Posterior vena cava (tissue), 2 donors: ENCODE measurements around the gene PDE5A. TPM values are rescaled to one million over a fixed set of nuclear protein-coding genes. Genes with fewer than 3 reads are reported as not detected.
A peak's percentile ranks its signal among the peaks of the same experiment; 100 is the strongest.
"Not testable (repeated sequence)": the region's sequence is repeated elsewhere in the genome, so short reads cannot be mapped to it uniquely, and the experiment has no call there.

ENCODE experiments used
- DNase-seq: peaks from one replicate; pipeline ENCODE4 v3.0.0-alpha.2; 2020; ENCODE audit warnings: low spot score
- intact Hi-C, 2 donors: fragments of 100-400 bp; cut with DNase I; formaldehyde crosslinking; loops; one replicate each; pipeline versions ENCODE4 v1.14.1 to v1.14.2; 2022 to 2023
- total RNA-seq, 2 donors: library from RNA; stranded (reverse); fragmentation: NEBNext Ultra II Directional; extraction: Animal tissue kit (Norgen Biotek cat#: 25700); gene quantifications; one replicate each; pipeline ENCODE4 v1.2.1, GENCODE V29; 2021
- donor health status: DM: yes; HTN: yes; CAD: no.
- donor health status: DM: yes; HTN: yes; CAD: no.

The PDE5A gene
- total RNA-seq, 2 donors from 2014 or later, result 80.4 to 87.1 TPM

DNA sequence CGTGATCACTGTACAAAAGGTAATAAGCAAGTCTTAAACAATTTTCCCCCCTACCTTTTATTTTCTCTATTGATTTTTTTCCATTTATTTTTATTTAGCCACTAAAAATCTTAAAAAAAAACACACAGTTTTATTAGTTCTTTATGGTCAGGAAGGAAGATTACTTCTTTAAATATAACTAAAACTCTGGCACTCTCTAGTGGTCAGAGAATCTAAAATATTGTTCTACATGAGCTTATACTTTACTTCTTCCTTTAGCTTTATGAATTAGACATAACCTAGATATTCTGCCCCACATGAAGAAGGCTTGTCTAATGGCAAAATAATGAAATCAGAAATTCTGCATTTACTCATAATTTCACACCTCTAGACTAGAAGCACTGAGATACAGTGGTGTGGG lies 135.2 kb downstream of the PDE5A start:
- no peak for DNase-seq
- intact Hi-C loops, result no loop called here

GRCh38 chr4:119490335-119490734 lies 138.3 kb downstream of the PDE5A start:
- intact Hi-C loops, result no loop called here
- DNase-seq, result no peak

DNA sequence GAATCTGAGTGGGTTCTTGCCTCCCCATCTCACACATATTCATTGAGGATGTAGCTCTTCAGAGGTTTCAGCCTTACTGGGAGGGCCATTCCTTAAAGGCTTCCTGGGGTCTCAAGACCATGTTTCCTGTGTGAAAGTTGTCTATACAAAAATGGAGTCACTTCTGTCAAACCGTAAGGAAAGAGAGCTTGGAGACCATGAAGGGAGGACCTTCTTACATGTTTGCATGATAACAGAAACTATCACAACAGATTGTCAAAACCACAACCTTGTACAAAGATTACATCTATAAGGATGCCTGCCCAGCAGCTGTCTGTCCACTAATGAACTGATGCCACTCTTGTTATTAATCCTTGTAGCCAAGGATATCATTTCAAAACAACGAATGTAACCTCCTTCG lies 139.3 kb downstream of the PDE5A start:
- no peak for DNase-seq
- intact Hi-C loops, result no loop called here

GRCh38 chr4:119480331-119480730 lies 148.3 kb downstream of the PDE5A start:
- no peak for DNase-seq

DNA sequence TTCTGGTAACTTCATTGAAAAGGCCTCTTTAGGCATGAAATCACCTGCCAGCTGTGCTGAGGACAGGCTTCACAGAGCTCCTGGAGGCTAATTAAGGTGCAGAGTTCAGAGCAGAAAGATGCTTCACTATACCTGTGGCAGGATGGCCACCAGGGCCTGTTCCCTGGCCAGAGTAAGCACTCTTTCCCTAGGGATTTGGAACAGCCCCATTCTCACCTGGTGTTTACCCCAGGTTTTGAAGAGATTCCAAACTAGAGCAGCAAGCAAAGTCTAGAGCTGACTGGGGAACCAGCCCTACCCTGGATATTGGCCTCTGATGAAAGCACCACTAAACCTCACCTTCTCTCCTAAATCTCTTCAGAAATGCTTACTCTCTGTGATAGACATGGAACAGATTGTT lies 148.8 kb downstream of the PDE5A start:
- intact Hi-C loops, result loop anchor here in 1 of 2 donors (5.0 kb wide), 1 partner anchor 1532 kb away; no protein-coding TSS in a partner anchor

More at GRCh38 chr4:119480331-119480730, 148.3 kb downstream of the PDE5A start:
- intact Hi-C loops, result no loop called here

GRCh38 chr4:119479180-119479808 lies 149.3 kb downstream of the PDE5A start:
- intact Hi-C loops, result loop anchor here in 1 of 2 donors (5.0 kb wide), 1 partner anchor 1533 kb away; no protein-coding TSS in a partner anchor
- DNase-seq, result no peak

More for the DNA sequence above, 148.8 kb downstream of the PDE5A start:
- no peak for DNase-seq

- DNase-seq, result no peak
- intact Hi-C loops, result loop anchor here in 1 of 2 donors (5.0 kb wide), 1 partner anchor 1534 kb away; no protein-coding TSS in a partner anchor
These were observed 150.0 kb downstream of the PDE5A start for GRCh38 chr4:119478446-119479179.

- DNase-seq, result no peak
- intact Hi-C loops, result loop anchor here in 1 of 2 donors (5.0 kb wide), 1 partner anchor 1535 kb away; no protein-coding TSS in a partner anchor
These were observed 151.1 kb downstream of the PDE5A start for GRCh38 chr4:119477412-119478053.

- no peak for DNase-seq
- intact Hi-C loops, result no loop called here
These were observed 157.3 kb downstream of the PDE5A start for GRCh38 chr4:119471259-119471658.

- intact Hi-C loops, DNase-seq: not testable (repeated sequence)
These were observed 157.9 kb downstream of the PDE5A start for GRCh38 chr4:119470737-119471063.

DNA sequence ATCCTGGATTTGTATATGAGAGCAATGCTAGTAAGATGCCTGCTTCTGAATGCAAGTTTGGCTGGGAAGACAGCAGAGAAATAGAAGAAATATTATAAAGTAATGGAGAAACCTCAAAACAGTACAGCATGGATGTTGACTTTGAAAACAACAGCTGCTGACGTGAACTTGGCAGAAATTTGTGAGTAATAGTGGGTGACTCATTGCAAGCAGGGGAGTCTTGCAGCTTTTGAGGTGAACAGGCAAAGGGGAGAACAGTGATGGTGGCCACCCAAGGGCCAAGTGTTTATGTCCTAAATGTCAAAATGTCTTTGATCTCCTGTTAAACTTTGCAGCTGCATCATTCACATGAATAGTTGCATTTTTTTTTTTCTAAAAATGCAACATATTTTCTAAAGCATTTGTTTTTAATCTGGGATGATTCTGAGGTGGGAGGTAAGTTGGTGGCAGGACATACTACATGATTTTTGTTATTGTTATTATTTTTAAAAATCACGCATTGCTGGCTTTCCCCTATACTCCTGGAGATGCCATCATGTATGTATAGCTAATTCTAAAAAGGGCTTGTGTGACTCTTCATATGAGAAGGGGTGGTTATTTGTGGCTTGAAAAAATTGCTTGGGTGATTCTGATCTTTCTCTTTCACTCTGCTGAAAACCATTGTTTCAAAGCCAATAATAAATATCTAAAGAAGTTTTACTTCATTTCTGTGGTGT lies 158.4 kb downstream of the PDE5A start:
- DNase-seq, intact Hi-C loops: not testable (repeated sequence)

GRCh38 chr4:119469039-119469438 lies 159.6 kb downstream of the PDE5A start:
- intact Hi-C loops, DNase-seq: not testable (repeated sequence)

DNA sequence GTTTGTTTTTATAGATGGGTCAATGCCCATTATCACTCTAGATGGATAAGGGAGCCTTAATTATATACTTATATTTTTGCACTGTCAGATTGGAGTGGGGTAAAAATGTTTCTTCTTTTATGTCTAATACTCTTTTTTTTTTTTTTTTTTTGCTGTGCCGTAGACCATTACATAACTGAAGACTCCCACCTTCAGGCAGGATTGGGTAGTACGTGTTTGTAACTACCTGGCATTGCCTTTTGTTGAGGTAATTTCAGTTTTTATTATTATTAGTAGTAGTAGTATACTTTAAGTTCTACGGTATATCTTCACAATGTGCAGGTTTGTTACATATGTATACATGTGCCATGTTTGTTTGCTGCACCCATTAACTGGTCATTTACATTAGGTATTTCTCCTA lies 165.9 kb downstream of the PDE5A start:
- DNase-seq, intact Hi-C loops: not testable (repeated sequence)

- intact Hi-C loops, result not testable (repeated sequence)
- DNase-seq, result peak; percentile 79
These were observed 172.9 kb downstream of the PDE5A start for GRCh38 chr4:119455734-119456133.

GRCh38 chr4:119454491-119455270 lies 173.9 kb downstream of the PDE5A start:
- DNase-seq, result peak; percentile 99
- intact Hi-C loops, result not testable (repeated sequence)

DNA sequence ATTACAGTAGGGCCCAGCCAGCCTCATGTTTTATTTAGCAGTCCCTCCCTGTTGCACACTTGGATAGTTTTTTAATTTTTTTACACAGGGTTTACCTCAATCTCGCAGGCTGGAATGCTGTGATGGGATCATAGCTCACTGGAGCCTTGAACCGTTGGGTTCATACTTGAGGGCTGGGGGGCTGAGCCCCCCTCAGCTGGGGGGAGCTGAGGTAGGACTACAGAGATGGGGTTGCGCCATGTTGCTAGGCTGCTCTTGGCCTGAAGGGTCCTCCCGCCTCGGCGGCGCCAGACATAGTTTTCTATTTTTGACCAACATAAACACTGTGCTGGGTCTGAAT lies 174.5 kb downstream of the PDE5A start:
- DNase-seq, intact Hi-C loops: not testable (repeated sequence)

DNA sequence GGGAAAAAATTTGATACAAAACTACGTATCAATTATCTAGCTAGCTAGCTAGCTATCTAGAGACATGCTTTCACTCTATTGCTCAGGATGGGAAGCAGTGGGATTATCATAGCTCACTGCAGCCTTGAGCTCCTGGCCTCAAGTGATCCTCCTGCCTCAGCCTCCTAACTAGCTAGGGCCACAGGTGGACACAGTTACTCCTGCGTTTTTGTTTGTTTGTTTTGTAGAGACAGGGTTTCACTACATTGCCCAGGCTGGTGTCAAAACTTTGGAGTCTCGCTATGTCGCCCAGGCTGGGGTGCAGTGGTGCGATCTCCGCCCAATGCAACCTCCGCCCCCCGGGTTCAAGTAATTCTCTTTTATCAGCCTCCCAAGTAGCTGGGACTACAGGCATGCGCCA lies 175.3 kb downstream of the PDE5A start:
- DNase-seq, intact Hi-C loops: not testable (repeated sequence)

GRCh38 chr4:119449851-119450250 lies 178.8 kb downstream of the PDE5A start:
- intact Hi-C loops, DNase-seq: not testable (repeated sequence)
